Stimulated activated CD8-positive, alpha-beta memory T cell treated with anti-CD3 and anti-CD28 coated beads, Interleukin-2, amount 100 ng/mL, for 1 hour (primary cell): Measurements from ENCODE around the gene ACTN4.

ENCODE experiments used
- DNase-seq, 2 donors: peaks; one replicate each; pipeline ENCODE4 v3.0.0-alpha.2; 2020; ENCODE audit warnings: low read depth in 2 of 2

ACTN4 gene

DNA sequence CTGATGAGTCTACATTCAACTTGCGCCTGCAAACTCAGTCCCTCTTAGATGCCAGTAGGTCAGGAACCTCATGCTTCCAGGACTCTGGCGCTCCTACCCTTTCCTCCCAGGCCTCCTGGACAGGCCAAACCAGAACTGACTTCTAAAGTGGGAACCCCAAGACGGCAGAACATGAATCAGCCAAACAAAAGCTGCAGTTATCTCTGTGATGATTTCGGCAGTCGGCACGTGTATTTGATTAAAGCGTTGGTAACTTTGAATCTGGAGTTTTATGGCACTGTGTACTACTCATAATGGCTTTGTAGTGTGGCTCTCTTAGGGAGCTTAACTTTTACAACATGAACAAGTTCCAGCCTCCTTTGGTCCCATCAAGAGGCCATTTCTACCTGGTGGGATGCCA, 13.7 kb downstream of the ACTN4 start:
- DNase-seq, result no peak

GRCh38 chr19:38661996-38662395, 14.5 kb downstream of the ACTN4 start:
- no peak for DNase-seq

DNA sequence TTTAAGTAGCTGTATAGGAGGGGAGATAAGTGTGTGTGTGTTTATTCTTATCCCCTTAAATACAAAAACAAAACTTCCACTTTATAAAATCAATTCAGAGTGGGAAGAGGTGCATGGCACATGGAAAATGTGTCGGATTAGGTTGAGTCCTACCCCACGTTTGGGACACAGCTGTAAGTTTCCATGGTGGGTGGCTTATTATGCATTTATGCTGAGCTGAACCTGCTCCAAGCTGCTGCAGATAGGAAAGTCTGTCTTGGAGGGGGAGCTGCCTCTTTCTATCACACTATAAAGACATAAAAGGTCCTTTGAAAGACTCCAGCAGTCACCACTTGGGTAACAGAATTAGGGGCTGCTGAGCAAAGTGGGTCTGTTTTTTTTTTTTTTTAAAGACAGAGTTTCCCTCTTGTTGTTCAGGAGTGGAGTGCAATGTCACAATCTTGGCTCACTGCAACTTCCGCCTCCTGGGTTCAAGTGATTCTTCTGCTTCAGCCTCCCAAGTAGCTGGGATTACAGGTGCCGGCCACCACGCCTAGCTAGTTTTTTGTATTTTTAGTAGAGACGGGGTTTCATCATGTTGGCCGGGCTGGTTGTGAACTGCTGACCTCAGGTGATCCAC, 15.2 kb downstream of the ACTN4 start:
- no peak for DNase-seq

GRCh38 chr19:38663156-38663651, 15.8 kb downstream of the ACTN4 start:
- DNase-seq, result no peak

DNA sequence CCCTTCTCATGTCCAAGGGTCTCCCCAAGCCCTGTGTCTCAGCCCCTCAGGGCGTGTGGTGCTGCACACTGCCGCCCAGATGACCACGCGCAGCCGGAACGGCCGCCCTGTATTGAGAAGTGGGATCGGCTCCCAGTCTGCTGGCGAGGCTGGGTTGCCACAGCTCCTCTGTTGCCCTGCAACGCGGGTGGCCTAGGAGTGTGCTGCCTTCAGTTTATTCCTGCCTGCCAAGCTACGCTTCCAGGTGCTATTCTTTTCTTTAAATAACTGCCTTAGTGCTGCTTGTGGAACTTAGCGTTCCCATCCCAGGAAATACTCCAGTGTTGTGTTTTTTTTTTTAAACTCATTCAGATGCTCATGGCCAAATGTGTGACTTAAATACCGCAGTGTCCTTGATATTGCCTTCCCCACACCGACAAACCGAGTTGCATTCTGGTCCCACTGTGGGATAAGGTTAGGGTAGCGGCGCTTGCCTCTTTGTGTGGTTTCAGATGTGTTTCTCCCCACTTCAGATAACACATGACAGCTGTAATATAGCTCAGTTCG, 16.6 kb downstream of the ACTN4 start:
- DNase-seq, result no peak

- no peak for DNase-seq
Observed at GRCh38 chr19:38664503-38665211, 17.2 kb downstream of the ACTN4 start.

DNA sequence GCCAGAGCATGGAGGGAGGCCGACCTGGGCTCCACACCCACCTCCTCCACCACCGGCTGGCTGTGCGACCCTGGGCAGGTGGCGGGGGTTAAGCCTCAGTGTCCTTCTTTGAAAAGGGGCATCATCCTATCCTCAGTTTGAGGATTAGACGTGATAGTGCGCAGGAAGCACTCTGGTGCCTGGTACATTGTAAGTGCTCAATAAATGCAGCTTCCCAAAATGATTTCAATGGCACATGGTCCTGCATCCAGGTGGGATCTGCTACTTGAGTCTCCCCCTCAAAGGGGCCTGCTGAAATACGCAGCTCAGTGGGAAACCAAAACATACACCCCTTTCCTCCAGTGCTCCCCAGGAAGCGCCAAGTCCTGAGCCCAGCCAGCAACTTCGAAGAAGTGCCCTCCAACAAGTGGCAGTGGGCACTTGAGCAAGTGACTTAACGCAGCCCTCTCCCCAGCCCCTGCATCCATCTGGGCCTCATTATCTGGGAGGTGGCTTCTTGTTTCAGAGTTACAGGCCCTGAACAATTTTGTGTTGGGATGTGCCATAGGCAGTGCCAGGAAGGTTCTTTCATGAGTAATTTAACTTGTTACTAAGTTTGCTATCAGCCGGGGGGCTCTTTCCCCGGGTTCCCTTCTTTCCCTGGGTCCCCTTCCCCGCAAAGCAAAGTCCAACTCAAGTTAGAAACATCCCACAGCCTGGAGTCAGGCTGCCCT, 17.9 kb downstream of the ACTN4 start:
- no peak for DNase-seq

DNA sequence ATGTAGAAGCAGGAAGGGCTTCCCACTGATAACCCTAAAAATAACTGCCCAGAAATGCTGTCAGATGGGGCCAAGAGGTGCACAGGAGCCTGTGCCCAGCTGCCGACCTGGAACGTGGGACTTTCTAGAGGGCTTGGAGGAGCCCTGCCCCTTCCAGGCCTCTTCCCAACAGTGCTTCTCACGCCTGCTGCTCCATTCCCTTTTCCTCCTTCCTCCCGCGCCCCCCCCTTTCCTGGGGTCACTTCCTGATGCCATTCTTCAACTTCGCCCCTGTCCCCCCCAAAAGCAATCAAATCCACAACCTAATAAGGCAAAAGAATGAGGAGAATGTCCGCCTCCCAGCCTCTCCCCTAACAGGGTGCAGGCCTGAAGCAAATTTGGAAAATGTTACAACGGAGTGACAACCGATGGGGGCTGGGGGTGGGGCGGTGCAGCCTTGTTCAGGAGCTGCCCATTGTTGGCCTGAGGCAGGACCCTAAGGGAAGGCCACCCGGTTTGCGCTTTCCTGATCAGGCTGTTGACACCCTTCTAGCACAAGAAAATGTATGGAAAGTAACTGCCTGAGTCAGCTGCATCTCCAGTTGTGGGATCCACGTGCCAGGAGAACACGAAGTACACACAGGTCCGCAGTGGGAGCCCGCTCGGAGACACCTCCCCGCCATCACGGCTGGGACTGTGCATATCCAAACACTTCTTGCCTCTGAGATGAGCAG, 18.7 kb downstream of the ACTN4 start:
- DNase-seq, result no peak

DNA sequence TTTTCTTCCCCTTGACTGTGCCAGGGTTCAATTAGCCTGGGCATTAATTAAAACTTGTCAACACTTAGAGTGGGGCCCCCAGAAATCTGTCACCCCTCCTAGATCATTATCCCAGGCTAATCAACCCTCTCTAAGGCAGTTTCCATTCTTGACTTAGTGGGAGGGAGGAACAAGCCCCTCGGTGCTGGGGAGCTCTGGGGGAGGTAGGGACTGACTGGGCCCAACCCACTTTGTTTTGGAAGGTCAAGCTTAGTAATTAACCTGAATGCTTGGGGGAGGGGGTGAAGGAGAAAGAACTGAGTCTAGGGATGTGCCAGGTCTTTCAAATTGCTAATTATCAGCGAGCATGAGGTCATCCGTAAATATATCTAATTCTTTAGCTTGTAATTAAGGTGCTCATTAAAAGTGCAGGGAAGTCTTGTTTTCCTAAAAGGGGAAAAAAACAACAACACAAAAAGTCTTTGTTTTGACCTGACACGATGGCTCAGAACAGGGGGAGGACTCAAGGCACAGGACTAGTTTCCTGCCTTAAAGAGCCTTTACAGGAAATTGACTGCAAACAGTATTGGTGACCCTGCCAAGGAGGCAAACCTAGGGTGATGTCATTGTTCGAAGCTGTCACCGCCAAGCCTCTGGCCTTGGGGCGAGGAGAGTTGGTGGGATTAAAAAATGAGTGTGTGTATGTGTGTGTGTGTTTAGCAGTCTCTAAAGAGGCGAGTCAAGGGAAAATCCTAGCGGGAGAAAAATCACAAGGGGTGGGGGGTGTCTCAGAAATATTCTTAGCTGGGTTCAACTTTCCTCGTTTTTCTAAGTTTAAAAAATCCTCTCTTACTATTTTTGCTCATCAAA, 19.4 kb downstream of the ACTN4 start:
- DNase-seq, result no peak

- DNase-seq, result no peak
Observed at GRCh38 chr19:38667661-38668171, 20.3 kb downstream of the ACTN4 start.

GRCh38 chr19:38669552-38669951, 22.1 kb downstream of the ACTN4 start:
- DNase-seq, result no peak

GRCh38 chr19:38670921-38671398, 23.5 kb downstream of the ACTN4 start:
- no peak for DNase-seq

GRCh38 chr19:38671654-38672053, 24.2 kb downstream of the ACTN4 start:
- DNase-seq, result no peak

DNA sequence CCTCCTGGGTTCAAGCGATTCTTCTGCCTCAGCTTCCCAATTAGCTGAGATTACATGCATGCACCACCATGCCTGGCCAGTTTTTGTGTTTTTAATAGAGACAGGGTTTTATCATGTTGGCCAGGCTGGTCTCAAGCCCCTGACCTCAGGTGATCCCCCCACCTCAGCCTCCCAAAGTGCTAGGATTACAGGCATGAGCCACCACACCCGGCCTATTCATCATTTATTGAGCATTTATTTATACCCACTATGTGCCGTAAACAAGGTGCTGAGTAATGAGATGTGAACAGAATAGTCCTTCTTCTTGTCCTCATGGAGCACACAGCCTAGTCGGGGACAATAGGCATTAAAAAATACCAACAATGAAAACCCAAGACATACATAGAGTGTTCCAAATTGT, 25.6 kb downstream of the ACTN4 start:
- DNase-seq, result no peak

DNA sequence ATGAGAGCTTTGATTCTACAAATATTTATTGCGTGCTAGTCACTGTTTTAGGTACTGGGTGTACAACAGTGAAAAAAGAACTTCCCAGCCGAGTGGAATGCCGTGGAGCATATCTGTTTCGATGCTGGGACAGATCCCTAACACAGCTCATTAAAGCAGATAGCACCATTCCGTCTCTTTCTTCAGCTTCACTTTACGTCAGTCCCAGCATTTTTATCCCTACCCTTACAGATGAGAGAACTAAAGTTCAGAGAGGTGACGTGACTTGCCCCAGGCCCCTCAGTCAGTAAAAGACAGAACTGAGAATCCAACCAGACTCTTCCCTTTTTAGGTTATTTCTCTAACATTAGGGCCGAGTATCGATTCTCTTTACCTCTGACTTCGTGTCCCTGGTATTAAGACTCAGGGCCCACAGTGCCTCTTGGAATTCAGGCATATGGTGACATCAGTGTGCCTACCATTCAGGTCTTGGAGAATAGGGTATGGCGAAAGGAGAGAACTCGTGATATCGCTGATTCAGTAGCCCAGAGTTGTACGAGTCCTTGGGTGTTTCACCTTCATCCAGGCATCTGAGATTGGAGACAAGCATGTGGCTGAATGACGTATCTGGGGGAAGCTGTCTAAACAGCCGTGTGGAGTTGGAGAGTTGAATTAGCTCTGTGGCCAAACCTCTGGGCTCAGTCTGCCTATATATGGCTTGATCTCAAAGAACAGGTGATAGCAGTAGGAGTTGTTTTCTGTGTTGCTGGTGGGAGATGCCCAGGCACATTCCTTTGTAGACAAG, 27.1 kb downstream of the ACTN4 start:
- no peak for DNase-seq

DNA sequence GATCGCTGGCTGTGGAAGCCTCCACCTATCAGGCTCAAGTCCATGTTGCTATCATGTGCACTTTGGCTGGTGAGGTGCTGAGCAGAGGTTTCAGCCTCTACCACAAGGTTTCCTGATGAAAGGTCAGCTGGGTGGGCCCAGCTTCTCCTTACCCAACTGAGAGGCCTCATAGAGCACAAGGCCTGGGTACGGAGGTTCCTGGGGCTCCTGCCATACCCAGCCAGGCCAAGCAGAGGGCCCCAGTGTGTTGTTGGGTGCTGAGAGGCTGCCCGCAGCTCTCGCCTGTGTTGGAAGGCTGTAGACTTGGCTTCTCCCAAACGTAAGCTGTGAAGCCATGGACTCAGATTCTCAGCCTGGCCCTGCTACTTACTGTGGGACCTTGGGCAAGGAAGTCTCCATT, 28.2 kb downstream of the ACTN4 start:
- no peak for DNase-seq

DNA sequence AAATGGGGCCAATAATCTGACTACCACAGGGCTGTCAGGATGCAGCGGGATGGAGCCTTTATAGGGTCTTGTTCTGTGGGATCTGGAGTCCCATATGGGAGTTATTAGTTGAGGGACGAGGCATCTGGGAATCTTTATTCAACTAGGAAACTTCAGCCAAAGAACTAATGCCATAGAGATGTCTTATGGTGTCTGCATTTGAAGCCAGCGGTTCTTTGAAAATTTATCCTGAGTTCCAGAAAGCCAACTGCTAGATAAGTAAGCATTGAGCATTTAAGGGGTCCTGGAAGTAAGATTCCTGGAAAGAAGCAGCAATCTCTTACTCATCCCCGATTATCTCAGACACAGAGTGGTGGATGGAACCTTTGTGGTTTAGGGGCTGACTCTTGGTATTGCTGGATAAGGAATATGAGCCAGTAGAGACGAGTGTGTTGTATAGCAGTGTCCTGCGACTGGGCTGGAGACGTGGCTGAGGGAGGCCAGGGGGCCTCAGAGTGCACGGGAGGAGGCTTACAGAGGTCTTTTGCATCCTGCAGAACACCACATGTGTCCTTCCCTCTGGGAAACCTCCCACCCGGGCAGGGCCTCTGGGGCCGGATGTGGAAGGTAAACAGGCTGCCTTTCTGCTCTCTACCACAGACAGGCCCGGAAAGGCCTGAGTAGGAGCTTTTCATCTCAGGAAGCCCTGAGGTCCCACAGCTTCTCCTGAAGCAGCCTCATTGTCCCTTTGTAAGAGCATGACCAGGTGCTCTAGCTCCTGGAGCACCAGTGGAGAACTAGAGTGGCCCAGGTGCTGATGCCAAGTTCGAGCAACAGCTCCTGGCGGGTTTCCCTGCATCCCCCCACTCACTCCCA, 28.8 kb downstream of the ACTN4 start:
- no peak for DNase-seq

DNA sequence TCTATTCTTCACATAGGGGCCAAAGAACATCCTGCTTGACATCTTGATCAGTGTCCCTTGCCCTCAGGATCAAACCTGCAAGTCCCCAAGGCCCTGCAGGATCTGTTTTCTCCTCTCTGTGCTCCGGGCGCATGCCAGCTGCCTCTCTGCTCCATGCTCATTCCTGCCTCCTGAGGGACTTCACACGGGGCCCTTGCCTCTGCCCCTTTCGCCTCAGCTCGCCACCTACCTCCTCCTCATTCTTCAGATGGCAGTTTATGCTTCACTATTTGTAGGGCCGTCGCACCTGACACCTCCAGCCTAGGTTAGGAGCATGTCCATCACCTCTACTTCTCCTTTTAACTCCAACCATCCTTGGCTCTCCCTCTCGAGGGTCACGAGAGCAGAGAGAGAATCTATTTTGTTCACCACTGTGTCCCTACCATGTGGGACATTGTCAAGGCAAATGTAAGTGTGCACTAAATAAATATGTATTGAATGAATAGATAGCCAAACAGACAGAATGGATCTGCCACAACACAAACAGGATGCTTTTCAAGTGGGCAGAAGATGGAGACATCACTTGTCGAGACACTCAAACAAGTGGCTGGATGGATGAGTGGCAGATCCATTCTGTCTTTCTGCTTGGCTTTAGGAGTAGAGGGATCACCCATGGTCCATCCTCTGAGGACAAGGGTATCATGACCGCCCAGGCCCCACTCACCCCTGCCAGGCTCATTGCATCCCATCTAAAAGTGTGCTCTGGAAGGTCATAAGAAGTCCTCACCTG, 29.6 kb downstream of the ACTN4 start:
- DNase-seq, result no peak
